IMR-90 (cell line): ENCODE data around the gene WBP1. TPM values are rescaled to one million over a fixed set of nuclear protein-coding genes. Genes with fewer than 3 reads are reported as not detected.

Experiments
- ATAC-seq: fragments of 200-7000 bp; cut with Tn5 transposase; 2 replicates; pipeline ENCODE4 v1.9.1; 2020; ENCODE audit warnings: low read depth, mild to moderate bottlenecking, moderate library complexity
- BruUV-seq: library from RNA; stranded (reverse); fragments of 400-500 nt; replicated peaks from 2 replicates; lab custom pipeline; 2021; lab: Mats Ljungman, UMichigan
- CTCF ChIA-PET: fragments of 300-600 bp; formaldehyde crosslinking; extraction: SDS; loops from one replicate; lab custom pipeline; 2021; ENCODE audit warnings: antibody characterized with exemption; lab: Yijun Ruan, JAX
- POLR2A ChIA-PET: fragments of 300-600 bp; sonication (Branson Sonifier 250); formaldehyde crosslinking; loops from one replicate; lab custom pipeline; 2022; ENCODE audit warnings: antibody characterized with exemption; ENCODE audit not compliant: unreplicated experiment; lab: Charles Lee
- DNase-seq: peaks from one replicate; pipeline ENCODE4 v3.0.0; 2013
- H2AFZ ChIP-seq: replicated peaks from 2 replicates; pipeline ENCODE3; 2013; ENCODE audit warnings: low read length, mild to moderate bottlenecking; ENCODE audit not compliant: poor library complexity
- H2AK5ac ChIP-seq: 2 replicates; pipeline ENCODE4 v1.6.1; 2013; ENCODE audit warnings: low read depth, low read length, inconsistent platforms
- H2AK9ac ChIP-seq: replicated peaks from 2 replicates; pipeline ENCODE3; 2013; ENCODE audit warnings: mild to moderate bottlenecking, low read depth, low read length, moderate library complexity; ENCODE audit not compliant: poor library complexity
- H2BK120ac ChIP-seq: 2 replicates; pipeline ENCODE4 v1.6.1; 2013; ENCODE audit warnings: low read depth, low read length, inconsistent platforms
- H2BK15ac ChIP-seq: 3 replicates; pipeline ENCODE4 v1.6.1; 2013; ENCODE audit warnings: low read depth, low read length, inconsistent platforms
- H2BK20ac ChIP-seq: 2 replicates; pipeline ENCODE4 v1.6.1; 2013; ENCODE audit warnings: low read depth, mild to moderate bottlenecking, inconsistent platforms, low read length, moderate library complexity
- H2BK5ac ChIP-seq: 2 replicates; pipeline ENCODE4 v1.6.1; 2013; ENCODE audit warnings: mild to moderate bottlenecking, low read depth, low read length, inconsistent platforms; ENCODE audit not compliant: poor library complexity, severe bottlenecking
- H3K14ac ChIP-seq: replicated peaks from 2 replicates; pipeline ENCODE4 v1.6.1; 2013; ENCODE audit warnings: low read depth, low read length, inconsistent platforms
- H3K18ac ChIP-seq: 2 replicates; pipeline ENCODE4 v1.6.1; 2013; ENCODE audit warnings: low read depth, low read length, control low read depth
- H3K23ac ChIP-seq: 2 replicates; pipeline ENCODE4 v1.6.1; 2013; ENCODE audit warnings: low read depth, low read length, inconsistent platforms
- H3K27ac ChIP-seq: 2 replicates; pipeline ENCODE4 v1.5.1; 2013; ENCODE audit warnings: mild to moderate bottlenecking, control low read depth, low read length; ENCODE audit not compliant: insufficient read depth
- H3K27me3 ChIP-seq: 2 replicates; pipeline ENCODE4 v1.6.1; 2013; ENCODE audit warnings: low read length; ENCODE audit not compliant: control insufficient read depth, insufficient read depth
- H3K36me3 ChIP-seq: 2 replicates; pipeline ENCODE4 v1.6.1; 2013; ENCODE audit warnings: low read length, mixed read lengths; ENCODE audit not compliant: control insufficient read depth, insufficient read depth
- H3K4ac ChIP-seq: 2 replicates; pipeline ENCODE4 v1.6.1; 2013; ENCODE audit warnings: low read depth, low read length, inconsistent platforms
- H3K4me1 ChIP-seq: 2 replicates; pipeline ENCODE4 v1.6.1; 2013; ENCODE audit warnings: low read length, mixed read lengths; ENCODE audit not compliant: control insufficient read depth, insufficient read depth
- H3K4me2 ChIP-seq: 2 replicates; pipeline ENCODE4 v1.6.1; 2013; ENCODE audit warnings: low read depth, mild to moderate bottlenecking, control low read depth, low read length, moderate library complexity
- H3K4me3 ChIP-seq: 2 replicates; pipeline ENCODE4 v1.5.1; 2013; ENCODE audit warnings: low read depth, mild to moderate bottlenecking, control low read depth, low read length, moderate library complexity; ENCODE audit not compliant: insufficient read depth
- H3K56ac ChIP-seq: 2 replicates; pipeline ENCODE4 v1.6.1; 2013; ENCODE audit warnings: low read length, inconsistent platforms; ENCODE audit not compliant: insufficient read depth; ENCODE audit errors: extremely low read depth
- H3K79me1 ChIP-seq, 2 experiments: 2 replicates each; pipeline ENCODE4 v1.6.1; 2013; ENCODE audit warnings: low read length in 2 of 2, inconsistent platforms in 1 of 2, low read depth in 1 of 2
- H3K9ac ChIP-seq: 2 replicates; pipeline ENCODE4 v1.6.1; 2013; ENCODE audit warnings: low read depth, low read length, control low read depth
- H3K9me1 ChIP-seq: 2 replicates; pipeline ENCODE4 v1.6.1; 2013; ENCODE audit warnings: low read length, inconsistent platforms; ENCODE audit not compliant: insufficient read depth
- H3K9me3 ChIP-seq: 2 replicates; pipeline ENCODE4 v1.6.1; 2013; ENCODE audit warnings: low read length; ENCODE audit not compliant: control insufficient read depth, insufficient read depth
- H4K20me1 ChIP-seq: 2 replicates; pipeline ENCODE4 v1.6.1; 2013; ENCODE audit warnings: low read length, inconsistent platforms; ENCODE audit not compliant: insufficient read depth
- H4K5ac ChIP-seq: 2 replicates; pipeline ENCODE4 v1.6.1; 2013; ENCODE audit warnings: mild to moderate bottlenecking, low read depth, low read length, control low read depth
- H4K8ac ChIP-seq, 2 experiments: 2 replicates each; pipeline ENCODE4 v1.6.1; 2013; ENCODE audit warnings: low read depth in 2 of 2, low read length in 2 of 2, control low read depth in 1 of 2, inconsistent platforms in 1 of 2
- H4K91ac ChIP-seq: 2 replicates; pipeline ENCODE4 v1.6.1; 2013; ENCODE audit warnings: low read depth, low read length, inconsistent platforms; ENCODE audit not compliant: insufficient read depth
- CEBPB ChIP-seq: IDR thresholded peaks from 2 replicates; pipeline ENCODE4 v1.6.1; 2012; ENCODE audit warnings: low read depth, low read length, improper control_type of control experiment
- CHD1 ChIP-seq: IDR thresholded peaks from 2 replicates; pipeline ENCODE4 v1.6.1; 2012; ENCODE audit warnings: low read depth, low read length, improper control_type of control experiment
- MXI1 ChIP-seq: IDR thresholded peaks from 2 replicates; pipeline ENCODE4 v1.6.1; 2012; ENCODE audit warnings: low read depth, mild to moderate bottlenecking, low read length, moderate library complexity, borderline replicate concordance
- POLR2A ChIP-seq: IDR thresholded peaks from 2 replicates; pipeline ENCODE4 v1.6.1; 2012; ENCODE audit warnings: mild to moderate bottlenecking, low read depth, low read length
- RAD21 ChIP-seq: IDR thresholded peaks from 2 replicates; pipeline ENCODE4 v1.6.1; 2012; ENCODE audit warnings: low read length, improper control_type of control experiment
- WGBS, 2 experiments: methylation state at CpG; one replicate each; pipeline versions ENCODE4 v1.1.5 to v1.1.7; 2013; ENCODE audit warnings: missing lambda C conversion rate in 2 of 2; ENCODE audit not compliant: insufficient read length in 1 of 2; ENCODE audit errors: extremely low coverage in 2 of 2; 5-methylcytosine and 5-hydroxymethylcytosine counted together
- dilution Hi-C: fragments of 300-500 bp; cut with HindIII; formaldehyde crosslinking; loops from one replicate; pipeline ENCODE4 v1.14.3; 2018; ENCODE audit warnings: low sequenced_read_pairs; ENCODE audit not compliant: unreplicated experiment
- in situ Hi-C: fragments of 300-500 bp; cut with MboI; formaldehyde crosslinking; loops from 3 replicates; pipeline ENCODE4 v1.14.3; 2019; ENCODE audit warnings: low sequenced_read_pairs, inconsistent platforms, mixed read lengths
- intact Hi-C: fragments of 100-400 bp; cut with micrococcal nuclease; formaldehyde crosslinking; loops from 2 replicates; pipeline ENCODE4 v1.10.0; 2022
- polyA plus RNA-seq, 3 experiments: library from polyadenylated mRNA; depleted of rRNA; stranded (reverse); fragments of >200 nt; gene quantifications; 2 replicates each; pipeline ENCODE4 v1.2.3, GENCODE V29; 2012; ENCODE audit warnings: low replicate concordance in 1 of 3
- total RNA-seq: library from RNA; depleted of rRNA; stranded (reverse); fragments of >200 nt; gene quantifications from 2 replicates; pipeline ENCODE4 v1.2.3, GENCODE V29; 2012
- TF ChIP-seq, protein P1 (sequence below): conservative IDR thresholded peaks from 2 replicates; pipeline ENCODE4 v1.5.1; 2012; ENCODE audit warnings: mild to moderate bottlenecking, low read depth, low read length, improper control_type of control experiment

Gene WBP1
- total and polyA plus RNA-seq, 2 of the 4 experiments (the other 2 are of a cell fraction): 22.9 to 78.5 TPM

DNA sequence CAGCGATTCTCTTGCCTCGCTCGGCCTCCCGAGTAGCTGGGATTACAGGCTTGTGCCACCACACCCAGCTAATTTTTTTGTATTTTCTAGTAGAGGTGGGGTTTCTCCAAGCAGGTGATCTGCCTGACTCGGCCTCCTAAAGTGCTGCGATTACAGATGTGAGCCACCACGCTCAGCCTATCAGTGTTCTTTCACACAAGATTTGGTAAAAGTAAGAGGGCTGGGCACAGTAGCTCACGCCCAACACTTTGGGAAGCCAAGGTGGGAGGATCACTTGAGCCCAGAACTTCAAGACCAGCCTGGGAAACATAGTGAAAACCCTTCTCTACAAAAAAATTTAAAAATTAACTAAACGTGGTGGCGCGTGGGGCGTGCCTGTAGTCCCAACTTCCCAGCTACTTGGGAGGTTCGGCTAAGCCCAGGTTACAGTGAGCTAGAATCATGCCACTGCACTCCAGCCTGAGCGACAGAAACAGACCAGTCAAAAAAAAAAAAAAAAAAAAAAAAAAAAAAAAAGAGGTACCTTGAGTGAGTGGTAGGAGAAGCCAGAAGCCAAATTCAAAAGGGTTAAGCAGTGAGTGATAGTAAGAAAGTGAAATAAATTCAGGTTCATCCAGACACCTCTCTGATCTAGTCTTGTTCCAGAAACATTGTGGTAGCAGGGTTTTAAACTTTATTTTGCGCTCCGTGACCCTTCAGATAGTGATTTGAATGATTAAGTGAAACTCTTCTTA, 13.3 kb downstream of the WBP1 start (continued):
- no peak for TF ChIP-seq MXI1
- TF ChIP-seq POLR2A: no peak

DNA sequence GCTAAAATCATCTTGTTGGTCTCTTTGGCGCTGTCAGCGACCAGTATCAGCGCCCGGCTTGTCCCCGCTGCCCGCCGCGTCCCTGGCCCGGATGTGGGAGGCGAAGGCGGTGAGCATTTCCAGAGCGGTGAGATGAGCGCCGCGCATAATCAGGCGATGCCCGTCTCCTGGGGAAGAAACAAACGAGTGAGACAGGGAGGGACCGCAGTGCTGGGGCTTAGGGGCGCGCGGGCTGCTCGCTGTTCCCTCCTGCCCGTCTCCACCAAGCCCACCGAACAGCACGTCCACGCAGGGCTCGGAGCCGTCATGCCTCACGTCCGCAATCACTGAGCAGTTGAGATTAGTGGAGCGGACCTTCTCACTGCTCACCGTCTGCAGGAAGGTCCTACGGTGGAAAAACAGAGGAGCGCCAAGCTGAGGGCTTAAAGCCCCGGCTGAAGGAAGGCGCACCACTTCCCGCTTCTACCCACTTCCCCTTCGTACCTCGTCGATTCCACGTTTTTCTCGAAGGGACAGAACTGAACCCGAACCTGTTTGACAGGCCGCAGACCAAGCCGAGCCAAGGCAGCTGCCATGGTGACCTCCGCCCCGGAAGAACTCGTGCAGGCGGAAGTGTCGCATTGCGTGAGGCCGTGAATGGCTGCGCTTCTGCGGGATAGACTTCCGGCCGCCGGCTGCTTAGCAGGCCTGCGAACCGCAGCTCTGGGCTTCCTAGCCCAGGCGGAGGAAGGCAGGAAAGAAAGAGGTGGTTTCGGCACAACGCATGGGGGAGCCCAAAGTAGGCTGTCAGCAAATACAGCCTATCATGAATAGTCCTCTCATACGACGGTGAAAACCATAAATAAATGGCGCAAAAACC, 14.1 kb downstream of the WBP1 start, which contains the start of gene MRPL53:
MRPL53 (minus strand) TSS at position 595 of the 859 bp plus-strand sequence; CDS start at position 575, 20 bp downstream.
- intact Hi-C loops (no loop called here), in situ Hi-C loops (no loop called here), dilution Hi-C loops (no loop called here)
- Histone ChIP-seq H2BK5ac (peak within 1 kb of the TSS; percentile 89), H3K79me1 (peaks cover 3 to 33% of the 10 kb centered on the region in 2 experiments; a peak in 3 of 4 replicates), H3K9me1 (no peaks in the 10 kb centered on the region), H3K18ac (peak within 1 kb of the TSS; percentile 62), H3K56ac (peak within 1 kb of the TSS; percentile 84), H4K8ac (peak within 1 kb of the TSS; percentile 97 to 99), H2BK20ac (no peak within 1 kb of the TSS), H3K36me3 (peaks cover 20% of the 10 kb centered on the region), H2AK5ac (peak within 1 kb of the TSS; percentile 90), H3K27ac (peak within 1 kb of the TSS; percentile 91), H4K5ac (peak within 1 kb of the TSS; percentile 96), H3K9me3 (no peaks in the 10 kb centered on the region), H2AK9ac (peak within 1 kb of the TSS; percentile 87), H2BK15ac (no peak within 1 kb of the TSS), H2BK120ac (peak within 1 kb of the TSS; percentile 48; the same call in 1 of the 2 replicates), H3K23ac (peak within 1 kb of the TSS; percentile 97), H3K9ac (peak within 1 kb of the TSS; percentile 93), H3K4me3 (peak within 1 kb of the TSS; percentile 77), H3K14ac (peak within 1 kb of the TSS; percentile 96), H3K4me2 (peak within 1 kb of the TSS; percentile 89), H3K27me3 (no peaks in the 10 kb centered on the region), H4K20me1 (no peaks in the 10 kb centered on the region), H2AFZ (peak within 1 kb of the TSS; percentile 92), H3K4ac (peak within 1 kb of the TSS; percentile 95), H4K91ac (peak within 1 kb of the TSS; percentile 89), H3K4me1 (peaks cover 4% of the 10 kb centered on the region; the same call in 1 of the 2 replicates)
- TF ChIP-seq, protein P1, sequence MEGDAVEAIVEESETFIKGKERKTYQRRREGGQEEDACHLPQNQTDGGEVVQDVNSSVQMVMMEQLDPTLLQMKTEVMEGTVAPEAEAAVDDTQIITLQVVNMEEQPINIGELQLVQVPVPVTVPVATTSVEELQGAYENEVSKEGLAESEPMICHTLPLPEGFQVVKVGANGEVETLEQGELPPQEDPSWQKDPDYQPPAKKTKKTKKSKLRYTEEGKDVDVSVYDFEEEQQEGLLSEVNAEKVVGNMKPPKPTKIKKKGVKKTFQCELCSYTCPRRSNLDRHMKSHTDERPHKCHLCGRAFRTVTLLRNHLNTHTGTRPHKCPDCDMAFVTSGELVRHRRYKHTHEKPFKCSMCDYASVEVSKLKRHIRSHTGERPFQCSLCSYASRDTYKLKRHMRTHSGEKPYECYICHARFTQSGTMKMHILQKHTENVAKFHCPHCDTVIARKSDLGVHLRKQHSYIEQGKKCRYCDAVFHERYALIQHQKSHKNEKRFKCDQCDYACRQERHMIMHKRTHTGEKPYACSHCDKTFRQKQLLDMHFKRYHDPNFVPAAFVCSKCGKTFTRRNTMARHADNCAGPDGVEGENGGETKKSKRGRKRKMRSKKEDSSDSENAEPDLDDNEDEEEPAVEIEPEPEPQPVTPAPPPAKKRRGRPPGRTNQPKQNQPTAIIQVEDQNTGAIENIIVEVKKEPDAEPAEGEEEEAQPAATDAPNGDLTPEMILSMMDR: no peak
- TF ChIP-seq CHD1 (no peak), RAD21 (no peak), CEBPB (peak; percentile 21; the same call in 1 of the 2 replicates)
- DNase-seq: peak; percentile 92
- TSS peak; percentile 86 for BruUV-seq
- ChIA-PET POLR2A (interaction anchor here (1.1 kb wide), 1 partner anchor 9 kb away, joined by 5 read pairs; no protein-coding TSS in a partner anchor), CTCF (no interaction called here)
- ATAC-seq: peak; percentile 91
- 3% methylated on average over 34 of the region's 66 CpGs; no CpG with 5 or more reads in 1 of the 2 experiments for WGBS, 2 experiments
